ENCODE measurements around the gene UTP25.
A peak's percentile ranks its signal among the peaks of the same experiment; 100 is the strongest.
"Not testable (repeated sequence)": the region's sequence is repeated elsewhere in the genome, so short reads cannot be mapped to it uniquely, and the experiment has no call there.

The UTP25 gene

DNA sequence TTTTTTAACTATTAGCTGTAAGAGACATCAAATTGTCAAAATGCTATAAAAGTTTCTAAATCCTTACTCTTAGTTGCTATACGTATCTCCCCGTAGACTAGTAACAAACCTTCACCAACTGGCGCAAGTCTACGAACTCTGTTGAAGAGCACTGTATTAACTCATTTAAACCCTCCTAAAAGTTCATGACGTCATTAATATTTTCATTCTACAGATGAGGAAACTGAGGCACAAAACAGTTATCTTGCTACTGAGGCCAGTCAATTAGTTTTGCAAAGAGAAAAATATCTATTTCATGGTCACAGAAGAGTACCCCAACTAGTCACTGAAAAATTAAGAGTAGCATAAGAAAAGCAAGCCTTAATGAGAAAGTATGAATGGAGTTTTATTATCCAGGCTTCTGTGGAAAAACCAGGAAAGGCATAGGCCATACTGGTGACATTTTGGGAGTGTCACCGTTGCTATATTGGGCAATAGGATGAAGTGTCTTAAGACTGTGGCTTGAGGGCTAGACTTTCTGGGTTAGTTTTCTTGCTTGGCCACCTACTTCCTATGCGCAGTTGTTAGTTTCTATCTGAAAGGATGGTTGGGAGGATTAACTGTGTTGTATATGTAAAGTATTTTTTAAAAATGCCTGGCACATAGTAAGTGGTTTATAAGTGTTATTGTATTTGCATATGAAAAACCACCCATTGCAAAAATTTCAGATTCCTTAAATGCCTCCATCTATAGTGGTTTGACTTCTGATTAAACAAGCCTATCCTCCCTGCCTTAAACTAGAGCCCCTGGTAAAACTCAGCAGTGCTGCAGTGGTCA is 57.8 kb downstream of the UTP25 start (continued):
- TF ChIP-seq TCF4 (CRISPR knock-in tag; IDR thresholded peaks at IDR 0.05; ENCODE audit: borderline replicate concordance) (no peak), CSDC2 (CRISPR knock-in tag; IDR thresholded peaks at IDR 0.05) (no peak), ZFP30 (CRISPR knock-in tag; IDR thresholded peaks at IDR 0.05) (no peak), GLIS3 (CRISPR knock-in tag; IDR thresholded peaks at IDR 0.05) (no peak)

- ATAC-seq = no peak
Measured at GRCh38 chr1:209886219-209886536, 58.4 kb downstream of the UTP25 start.

GRCh38 chr1:209888291-209889076 is 60.7 kb downstream of the UTP25 start:
- not testable (repeated sequence) for ATAC-seq

More at GRCh38 chr1:209886219-209886536, 58.4 kb downstream of the UTP25 start:
- TF ChIP-seq BACH2 (CRISPR knock-in tag; IDR thresholded peaks at IDR 0.05; ENCODE audit: borderline replicate concordance) (no peak), PPARA (CRISPR knock-in tag; IDR thresholded peaks at IDR 0.05; ENCODE audit: borderline replicate concordance) (no peak), RARB (CRISPR knock-in tag; IDR thresholded peaks at IDR 0.05) (no peak), POU6F1 (CRISPR knock-in tag; IDR thresholded peaks at IDR 0.05; ENCODE audit: borderline replicate concordance, low read depth) (no peak), PATZ1 (CRISPR knock-in tag; IDR thresholded peaks at IDR 0.05; ENCODE audit: borderline replicate concordance) (no peak), CSDC2 (CRISPR knock-in tag; IDR thresholded peaks at IDR 0.05) (no peak)
- TF ChIP-seq, protein P1, sequence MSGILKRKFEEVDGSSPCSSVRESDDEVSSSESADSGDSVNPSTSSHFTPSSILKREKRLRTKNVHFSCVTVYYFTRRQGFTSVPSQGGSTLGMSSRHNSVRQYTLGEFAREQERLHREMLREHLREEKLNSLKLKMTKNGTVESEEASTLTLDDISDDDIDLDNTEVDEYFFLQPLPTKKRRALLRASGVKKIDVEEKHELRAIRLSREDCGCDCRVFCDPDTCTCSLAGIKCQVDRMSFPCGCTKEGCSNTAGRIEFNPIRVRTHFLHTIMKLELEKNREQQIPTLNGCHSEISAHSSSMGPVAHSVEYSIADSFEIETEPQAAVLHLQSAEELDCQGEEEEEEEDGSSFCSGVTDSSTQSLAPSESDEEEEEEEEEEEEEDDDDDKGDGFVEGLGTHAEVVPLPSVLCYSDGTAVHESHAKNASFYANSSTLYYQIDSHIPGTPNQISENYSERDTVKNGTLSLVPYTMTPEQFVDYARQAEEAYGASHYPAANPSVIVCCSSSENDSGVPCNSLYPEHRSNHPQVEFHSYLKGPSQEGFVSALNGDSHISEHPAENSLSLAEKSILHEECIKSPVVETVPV (CRISPR knock-in tag; IDR thresholded peaks at IDR 0.05) = no peak

GRCh38 chr1:209889077-209889418 is 61.3 kb downstream of the UTP25 start:
- TF ChIP-seq ISL1 (CRISPR knock-in tag; IDR thresholded peaks at IDR 0.05) (no peak), PPARA (CRISPR knock-in tag; IDR thresholded peaks at IDR 0.05; ENCODE audit: borderline replicate concordance) (no peak), GLIS3 (CRISPR knock-in tag; IDR thresholded peaks at IDR 0.05) (no peak), POU6F1 (CRISPR knock-in tag; IDR thresholded peaks at IDR 0.05; ENCODE audit: borderline replicate concordance, low read depth) (no peak)
- TF ChIP-seq, protein P2, sequence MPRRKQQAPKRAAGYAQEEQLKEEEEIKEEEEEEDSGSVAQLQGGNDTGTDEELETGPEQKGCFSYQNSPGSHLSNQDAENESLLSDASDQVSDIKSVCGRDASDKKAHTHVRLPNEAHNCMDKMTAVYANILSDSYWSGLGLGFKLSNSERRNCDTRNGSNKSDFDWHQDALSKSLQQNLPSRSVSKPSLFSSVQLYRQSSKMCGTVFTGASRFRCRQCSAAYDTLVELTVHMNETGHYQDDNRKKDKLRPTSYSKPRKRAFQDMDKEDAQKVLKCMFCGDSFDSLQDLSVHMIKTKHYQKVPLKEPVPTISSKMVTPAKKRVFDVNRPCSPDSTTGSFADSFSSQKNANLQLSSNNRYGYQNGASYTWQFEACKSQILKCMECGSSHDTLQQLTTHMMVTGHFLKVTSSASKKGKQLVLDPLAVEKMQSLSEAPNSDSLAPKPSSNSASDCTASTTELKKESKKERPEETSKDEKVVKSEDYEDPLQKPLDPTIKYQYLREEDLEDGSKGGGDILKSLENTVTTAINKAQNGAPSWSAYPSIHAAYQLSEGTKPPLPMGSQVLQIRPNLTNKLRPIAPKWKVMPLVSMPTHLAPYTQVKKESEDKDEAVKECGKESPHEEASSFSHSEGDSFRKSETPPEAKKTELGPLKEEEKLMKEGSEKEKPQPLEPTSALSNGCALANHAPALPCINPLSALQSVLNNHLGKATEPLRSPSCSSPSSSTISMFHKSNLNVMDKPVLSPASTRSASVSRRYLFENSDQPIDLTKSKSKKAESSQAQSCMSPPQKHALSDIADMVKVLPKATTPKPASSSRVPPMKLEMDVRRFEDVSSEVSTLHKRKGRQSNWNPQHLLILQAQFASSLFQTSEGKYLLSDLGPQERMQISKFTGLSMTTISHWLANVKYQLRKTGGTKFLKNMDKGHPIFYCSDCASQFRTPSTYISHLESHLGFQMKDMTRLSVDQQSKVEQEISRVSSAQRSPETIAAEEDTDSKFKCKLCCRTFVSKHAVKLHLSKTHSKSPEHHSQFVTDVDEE (CRISPR knock-in tag; IDR thresholded peaks at IDR 0.05) = no peak
- ATAC-seq = no peak

- TF ChIP-seq TOX (CRISPR knock-in tag; IDR thresholded peaks at IDR 0.05; ENCODE audit: borderline replicate concordance) (no peak), ZNF8 (CRISPR knock-in tag; IDR thresholded peaks at IDR 0.05) (no peak), RARB (CRISPR knock-in tag; IDR thresholded peaks at IDR 0.05) (no peak), PATZ1 (CRISPR knock-in tag; IDR thresholded peaks at IDR 0.05; ENCODE audit: borderline replicate concordance) (no peak), ZFP30 (CRISPR knock-in tag; IDR thresholded peaks at IDR 0.05) (no peak)
- TF ChIP-seq, protein P1 (CRISPR knock-in tag; IDR thresholded peaks at IDR 0.05) = no peak
- ATAC-seq = peak; percentile 39
Measured at GRCh38 chr1:209890641-209891330, 63.0 kb downstream of the UTP25 start.
